Activated CD4-positive, alpha-beta T cell treated with anti-CD3 and anti-CD28 coated beads, Interleukin-2, amount 10 ng/mL, durations not matched to agents 7 days and 5 days (primary cell): ENCODE results near the gene DNAAF5. TPM values are rescaled to one million over a fixed set of nuclear protein-coding genes. Genes with fewer than 3 reads are reported as not detected.

Source experiments
- CTCF ChIA-PET: fragments of 350-600 bp; sonication (Branson Sonifier 250); formaldehyde crosslinking; loops from one replicate; lab custom pipeline; 2021; ENCODE audit warnings: antibody characterized with exemption; lab: Charles Lee
- POLR2A ChIA-PET: fragments of 350-600 bp; sonication (Branson Sonifier 250); formaldehyde crosslinking; loops from one replicate; lab custom pipeline; 2021; ENCODE audit warnings: antibody characterized with exemption; lab: Charles Lee
- DNase-seq: peaks from one replicate; pipeline ENCODE4 v3.0.0-alpha.2; 2020
- H3K27ac Mint-ChIP-seq: one replicate; pipeline ENCODE4 v1.8.0; 2021; ENCODE audit warnings: mild to moderate bottlenecking, moderate library complexity, mixed read lengths
- H3K27me3 Mint-ChIP-seq: one replicate; pipeline ENCODE4 v1.8.0; 2021; ENCODE audit warnings: mixed read lengths
- H3K36me3 Mint-ChIP-seq: one replicate; pipeline ENCODE4 v1.8.0; 2021; ENCODE audit warnings: low read depth, mixed read lengths
- H3K4me1 Mint-ChIP-seq: one replicate; pipeline ENCODE4 v1.8.0; 2021; ENCODE audit warnings: mixed read lengths
- H3K4me3 Mint-ChIP-seq: one replicate; pipeline ENCODE4 v1.8.0; 2021; ENCODE audit warnings: mild to moderate bottlenecking, moderate library complexity, mixed read lengths
- H3K9me3 Mint-ChIP-seq: one replicate; pipeline ENCODE4 v1.8.0; 2021; ENCODE audit warnings: mixed read lengths
- total RNA-seq, 2 experiments: library from RNA; stranded (reverse); gene quantifications; one replicate each; pipeline ENCODE4 v1.2.3, GENCODE V29; 2021

DNAAF5 gene
- total RNA-seq, 2 experiments from 2014 or later = 21.0 to 23.8 TPM

GRCh38 chr7:760006-760405, 33.5 kb downstream of the DNAAF5 start:
- Mint-ChIP-seq H3K36me3 (peaks cover 12% of the 10 kb centered on the region), H3K27ac (peak overlapping the region; percentile 58), H3K9me3 (no peaks in the 10 kb centered on the region), H3K27me3 (no peaks in the 10 kb centered on the region), H3K4me1 (no peaks in the 10 kb centered on the region), H3K4me3 (no peak overlapping the region)
- ChIA-PET POLR2A (no interaction called here), CTCF (interaction anchor here (1.1 kb wide), 1 partner anchor 31 kb away, joined by 4 read pairs; no protein-coding TSS in a partner anchor)
- no peak for DNase-seq

GRCh38 chr7:761101-761500, 34.6 kb downstream of the DNAAF5 start:
- Mint-ChIP-seq H3K27me3 (no peaks in the 10 kb centered on the region), H3K4me1 (no peaks in the 10 kb centered on the region), H3K36me3 (peaks cover 11% of the 10 kb centered on the region), H3K27ac (no peak overlapping the region), H3K4me3 (no peak overlapping the region), H3K9me3 (no peaks in the 10 kb centered on the region)
- ChIA-PET CTCF (interaction anchor here (1.1 to 1.3 kb wide), 2 partner anchors 13 to 33 kb away, joined by 3 to 4 read pairs; no protein-coding TSS in a partner anchor), POLR2A (no interaction called here)
- DNase-seq = no peak

GRCh38 chr7:761631-762030, 35.1 kb downstream of the DNAAF5 start:
- Mint-ChIP-seq H3K4me1 (no peaks in the 10 kb centered on the region), H3K4me3 (no peak overlapping the region), H3K27me3 (no peaks in the 10 kb centered on the region), H3K27ac (no peak overlapping the region), H3K36me3 (peaks cover 11% of the 10 kb centered on the region), H3K9me3 (no peaks in the 10 kb centered on the region)
- ChIA-PET POLR2A (no interaction called here), CTCF (interaction anchor here (1.3 kb wide), 1 partner anchor 13 kb away, joined by 3 read pairs; no protein-coding TSS in a partner anchor)
- DNase-seq = no peak

- ChIA-PET POLR2A (no interaction called here), CTCF (no interaction called here)
- H3K27ac Mint-ChIP-seq = no peak overlapping the region
- H3K9me3 Mint-ChIP-seq = no peaks in the 10 kb centered on the region
- peaks cover 13% of the 10 kb centered on the region for H3K36me3 Mint-ChIP-seq
- H3K4me3 Mint-ChIP-seq = no peak overlapping the region
- no peaks in the 10 kb centered on the region for H3K27me3 Mint-ChIP-seq
- no peaks in the 10 kb centered on the region for H3K4me1 Mint-ChIP-seq
- DNase-seq = no peak
These were observed 36.4 kb downstream of the DNAAF5 start for GRCh38 chr7:762885-763284.

- H3K36me3 Mint-ChIP-seq = peaks cover 9% of the 10 kb centered on the region
- no peaks in the 10 kb centered on the region for H3K4me1 Mint-ChIP-seq
- POLR2A ChIA-PET = no interaction called here
- H3K27me3 Mint-ChIP-seq = no peaks in the 10 kb centered on the region
- no peak overlapping the region for H3K27ac Mint-ChIP-seq
- no peaks in the 10 kb centered on the region for H3K9me3 Mint-ChIP-seq
- CTCF ChIA-PET = interaction anchor here (0.6 to 1.5 kb wide), 2 partner anchors 9 to 30 kb away, joined by 3 to 5 read pairs; no protein-coding TSS in a partner anchor
- DNase-seq = no peak
- no peak overlapping the region for H3K4me3 Mint-ChIP-seq
These were observed 37.3 kb downstream of the DNAAF5 start for GRCh38 chr7:763762-764161.

GRCh38 chr7:765383-765782, 38.9 kb downstream of the DNAAF5 start:
- DNase-seq = no peak
- Mint-ChIP-seq H3K4me1 (no peaks in the 10 kb centered on the region), H3K36me3 (peaks cover 7% of the 10 kb centered on the region), H3K9me3 (no peaks in the 10 kb centered on the region), H3K4me3 (no peak overlapping the region), H3K27ac (no peak overlapping the region), H3K27me3 (no peaks in the 10 kb centered on the region)
- POLR2A ChIA-PET = no interaction called here
- CTCF ChIA-PET = interaction anchor here (0.6 to 1.5 kb wide), 3 partner anchors 8 to 493 kb away, joined by 3 to 5 read pairs (median 3); no protein-coding TSS in a partner anchor

- Mint-ChIP-seq H3K36me3 (peaks cover 7% of the 10 kb centered on the region), H3K4me3 (no peak overlapping the region), H3K9me3 (no peaks in the 10 kb centered on the region), H3K27me3 (no peaks in the 10 kb centered on the region), H3K27ac (no peak overlapping the region), H3K4me1 (no peaks in the 10 kb centered on the region)
- ChIA-PET POLR2A (interaction anchor here (0.6 kb wide), 1 partner anchor 156 kb away, joined by 3 read pairs; no protein-coding TSS in a partner anchor), CTCF (interaction anchor here (0.7 to 1.2 kb wide), 2 partner anchors 9 to 16 kb away, joined by 3 read pairs; no protein-coding TSS in a partner anchor)
- no peak for DNase-seq
These were observed 41.1 kb downstream of the DNAAF5 start for GRCh38 chr7:767580-767940.

GRCh38 chr7:767941-768731, 41.6 kb downstream of the DNAAF5 start:
- CTCF ChIA-PET = interaction anchor here (0.7 to 1.2 kb wide), 4 partner anchors 9 to 114 kb away, joined by 3 to 4 read pairs (median 4); no protein-coding TSS in a partner anchor
- no peak for DNase-seq
- H3K4me3 Mint-ChIP-seq = no peak overlapping the region
- no peaks in the 10 kb centered on the region for H3K4me1 Mint-ChIP-seq
- no peaks in the 10 kb centered on the region for H3K9me3 Mint-ChIP-seq
- H3K36me3 Mint-ChIP-seq = peaks cover 7% of the 10 kb centered on the region
- H3K27ac Mint-ChIP-seq = no peak overlapping the region
- no peaks in the 10 kb centered on the region for H3K27me3 Mint-ChIP-seq
- POLR2A ChIA-PET = no interaction called here

GRCh38 chr7:768881-769504, 42.5 kb downstream of the DNAAF5 start:
- CTCF ChIA-PET = interaction anchor here (0.6 to 0.7 kb wide), 2 partner anchors 115 to 335 kb away, joined by 4 read pairs; no protein-coding TSS in a partner anchor
- POLR2A ChIA-PET = interaction anchor here (0.7 kb wide), 1 partner anchor 96 kb away, joined by 6 read pairs; no protein-coding TSS in a partner anchor
- Mint-ChIP-seq H3K4me3 (no peak overlapping the region), H3K27ac (no peak overlapping the region), H3K9me3 (no peaks in the 10 kb centered on the region), H3K27me3 (no peaks in the 10 kb centered on the region), H3K4me1 (no peaks in the 10 kb centered on the region), H3K36me3 (peaks cover 7% of the 10 kb centered on the region)
- DNase-seq = no peak

- Mint-ChIP-seq H3K9me3 (no peaks in the 10 kb centered on the region), H3K36me3 (peaks cover 2% of the 10 kb centered on the region), H3K27ac (no peak overlapping the region), H3K4me1 (no peaks in the 10 kb centered on the region), H3K27me3 (no peaks in the 10 kb centered on the region), H3K4me3 (no peak overlapping the region)
- no peak for DNase-seq
- POLR2A ChIA-PET = no interaction called here
- CTCF ChIA-PET = interaction anchor here (1.0 kb wide), 1 partner anchor 452 kb away, joined by 3 read pairs; no protein-coding TSS in a partner anchor
These were observed 43.8 kb downstream of the DNAAF5 start for GRCh38 chr7:770336-770735.

- CTCF ChIA-PET = interaction anchor here (1.0 kb wide), 1 partner anchor 452 kb away, joined by 3 read pairs; no protein-coding TSS in a partner anchor
- POLR2A ChIA-PET = no interaction called here
- Mint-ChIP-seq H3K4me1 (no peaks in the 10 kb centered on the region), H3K27ac (no peak overlapping the region), H3K27me3 (no peaks in the 10 kb centered on the region), H3K4me3 (no peak overlapping the region), H3K36me3 (peaks cover 2% of the 10 kb centered on the region), H3K9me3 (no peaks in the 10 kb centered on the region)
- no peak for DNase-seq
These were observed 44.3 kb downstream of the DNAAF5 start for GRCh38 chr7:770741-771166.

- Mint-ChIP-seq H3K36me3 (peaks cover 2% of the 10 kb centered on the region), H3K4me1 (no peaks in the 10 kb centered on the region), H3K9me3 (no peaks in the 10 kb centered on the region), H3K27ac (no peak overlapping the region), H3K4me3 (no peak overlapping the region), H3K27me3 (no peaks in the 10 kb centered on the region)
- DNase-seq = no peak
- POLR2A ChIA-PET = interaction anchor here (0.6 kb wide), 1 partner anchor 48 kb away, joined by 4 read pairs; no protein-coding TSS in a partner anchor
- CTCF ChIA-PET = interaction anchor here (1.0 to 1.1 kb wide), 2 partner anchors 337 to 453 kb away, joined by 3 read pairs; no protein-coding TSS in a partner anchor
These were observed 44.9 kb downstream of the DNAAF5 start for GRCh38 chr7:771234-772004.
